Mucosa of gallbladder (tissue), 1 donor: ENCODE measurements around the gene CELA2B. TPM values are rescaled to one million over a fixed set of nuclear protein-coding genes. Genes with fewer than 3 reads are reported as not detected.
A peak's percentile ranks its signal among the peaks of the same experiment; 100 is the strongest.

ENCODE experiments used
- DNase-seq: peaks from one replicate; pipeline ENCODE4 v3.0.0-alpha.2; 2020; ENCODE audit warnings: low spot score
- total RNA-seq: library from RNA; stranded (reverse); gene quantifications from one replicate; pipeline ENCODE4 v1.2.1, GENCODE V29; 2021
- donor health status: DM: no; HTN: no; CAD: no.

Gene CELA2B
- total RNA-seq, 1 donor from 2014 or later: 0.35 TPM

- DNase-seq: peak; percentile 39
These were observed 49.4 kb downstream of the CELA2B start for GRCh38 chr1:15525050-15526020.

- DNase-seq: no peak
These were observed 50.2 kb downstream of the CELA2B start for GRCh38 chr1:15526021-15526489.

DNA sequence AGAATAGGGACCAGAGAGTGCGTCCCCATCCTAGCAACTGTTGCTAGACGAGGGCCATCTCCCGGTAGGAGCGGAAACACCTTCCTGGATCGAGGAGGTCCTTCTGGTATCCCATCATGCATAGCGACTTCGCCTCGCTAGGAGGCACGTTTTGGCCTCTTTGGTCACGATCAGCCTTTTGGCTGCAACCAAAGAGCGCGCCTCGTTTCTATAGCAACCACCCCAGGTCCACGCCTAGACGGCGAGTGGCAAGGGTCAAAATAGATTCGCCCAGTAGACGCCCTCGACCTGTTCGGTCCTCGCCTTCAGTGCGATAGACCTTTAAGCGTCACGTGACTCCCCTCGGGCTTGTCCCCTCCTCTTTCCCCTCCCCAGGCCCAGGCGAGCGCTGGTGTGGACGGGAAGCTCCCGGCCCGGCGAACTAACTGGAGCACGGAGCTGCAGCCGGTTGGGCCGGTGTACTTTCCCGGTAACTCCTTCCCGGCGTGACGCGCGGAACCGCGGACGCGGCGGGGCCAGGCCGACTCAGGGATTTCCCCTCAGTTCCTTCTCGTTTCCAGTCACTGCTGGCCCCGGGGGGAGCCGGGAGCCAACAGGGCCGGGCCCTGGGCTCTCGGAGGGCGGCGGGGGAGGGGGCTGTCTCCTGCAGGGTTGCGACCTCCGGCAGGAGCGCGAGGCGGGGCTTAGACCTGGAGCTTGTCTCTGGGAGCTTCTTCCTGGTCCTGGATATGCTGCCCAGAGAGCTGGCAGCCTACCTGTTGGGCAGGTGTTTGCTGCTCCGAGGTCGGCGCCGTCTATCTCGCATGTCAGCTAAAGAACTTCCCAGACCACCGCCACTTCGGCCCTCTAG, 50.8 kb downstream of the CELA2B start, which contains the start of gene DNAJC16:
DNAJC16 (plus strand) TSS at position 359 of the 850 bp plus-strand sequence. CDS start 2,258 bp downstream, outside the sequence.
- DNase-seq: peak; percentile 100

DNA sequence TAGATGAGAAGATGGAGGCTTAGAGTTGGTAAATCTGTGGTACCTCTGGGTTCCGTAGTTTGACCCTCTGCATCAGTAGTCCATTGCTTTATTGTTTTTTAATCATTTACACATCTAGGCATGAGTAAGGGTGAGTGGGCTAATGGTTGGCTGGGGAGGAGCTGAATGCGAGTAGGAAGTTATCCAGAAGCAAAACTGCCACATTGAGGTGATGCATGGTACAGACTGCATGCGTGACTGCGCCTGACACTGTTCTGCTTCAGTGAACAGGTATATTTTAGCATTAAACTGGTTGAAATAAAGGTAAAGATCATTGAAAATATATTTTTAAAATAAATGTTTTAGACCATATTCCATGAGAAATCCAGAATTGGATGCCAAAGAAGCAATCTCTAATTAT, 55.1 kb downstream of the CELA2B start:
- no peak for DNase-seq

DNA sequence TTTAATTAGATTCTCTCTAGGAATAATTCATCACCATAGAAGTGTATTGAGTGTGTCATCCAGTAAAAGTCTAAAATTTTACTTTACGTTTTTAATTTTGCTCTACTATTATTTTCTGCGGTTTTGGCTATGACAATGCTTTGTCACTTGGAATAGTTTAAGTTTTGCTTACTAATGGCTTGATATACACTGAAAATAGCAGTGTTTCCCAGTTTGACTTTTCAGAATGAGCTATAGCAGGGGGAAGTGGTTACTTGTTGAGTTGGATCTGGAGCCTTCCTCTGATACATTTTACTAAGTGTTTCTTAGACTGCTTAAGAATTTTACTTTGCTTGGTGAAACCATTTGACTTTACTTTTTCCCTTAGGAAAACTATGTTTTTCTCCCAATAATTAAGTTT, 55.8 kb downstream of the CELA2B start:
- DNase-seq: no peak

DNA sequence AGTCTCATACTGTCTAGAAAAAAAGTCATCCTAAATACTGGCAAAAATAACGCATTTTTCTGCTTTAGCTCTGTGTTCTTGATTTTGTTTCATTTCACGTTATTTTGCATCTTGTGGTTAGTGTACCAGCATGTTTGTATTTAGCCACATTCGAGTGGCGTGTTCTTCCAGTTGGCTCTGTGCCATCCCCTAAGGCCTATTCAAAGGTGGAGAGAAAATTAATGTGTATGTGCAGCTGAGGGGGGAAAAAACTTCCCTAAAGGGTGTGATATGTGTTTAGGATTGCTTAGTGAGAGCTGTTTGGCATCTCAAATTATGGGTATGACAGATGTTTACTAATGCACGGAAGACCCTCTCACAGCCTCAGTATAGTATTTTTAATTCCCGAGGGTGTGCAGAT, 62.9 kb downstream of the CELA2B start:
- no peak for DNase-seq

DNA sequence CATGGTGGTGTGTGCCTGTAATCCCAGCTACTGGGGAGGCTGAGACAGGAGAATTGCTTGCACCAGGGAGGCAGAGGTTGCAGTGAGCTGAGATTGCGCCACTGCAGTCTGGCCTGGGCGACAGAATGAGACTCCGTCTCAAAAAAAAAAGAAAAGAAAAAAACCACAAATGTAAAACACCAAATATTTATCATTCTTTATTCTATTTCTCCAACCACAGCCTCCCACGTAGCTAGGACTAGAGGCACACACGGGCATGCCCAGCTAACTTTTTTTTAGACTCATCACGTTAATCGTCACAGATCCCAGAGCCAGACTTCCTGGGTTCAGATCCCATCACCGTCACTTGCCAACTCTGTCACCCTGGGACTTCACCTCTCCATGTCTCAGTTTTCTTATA, 64.3 kb downstream of the CELA2B start:
- no peak for DNase-seq

Other genes with a start within 250 kb of the CELA2B start
- gene FHAD1, start 228.9 kb upstream of the CELA2B start, total RNA-seq: 1.7 TPM
- gene EFHD2, start 66.2 kb upstream of the CELA2B start, total RNA-seq: 108 TPM
- 5.3 TPM for gene CTRC, start 37.7 kb upstream of the CELA2B start, total RNA-seq
- gene CELA2A, start 19.4 kb upstream of the CELA2B start, total RNA-seq: 1.8 TPM
- 26.6 TPM for gene CASP9, start 48.1 kb downstream of the CELA2B start, total RNA-seq
- 30.0 TPM for gene DNAJC16, start 50.7 kb downstream of the CELA2B start, total RNA-seq
- 2.8 TPM for gene AGMAT, start 108.9 kb downstream of the CELA2B start, total RNA-seq
- gene DDI2, start 141.4 kb downstream of the CELA2B start, total RNA-seq: 45.2 TPM
- 71.2 TPM for gene PLEKHM2, start 208.2 kb downstream of the CELA2B start, total RNA-seq